Measurements from ENCODE around the gene STRBP.
"Not testable (repeated sequence)": the region's sequence is repeated elsewhere in the genome, so short reads cannot be mapped to it uniquely, and the experiment has no call there.

Gene STRBP

DNA sequence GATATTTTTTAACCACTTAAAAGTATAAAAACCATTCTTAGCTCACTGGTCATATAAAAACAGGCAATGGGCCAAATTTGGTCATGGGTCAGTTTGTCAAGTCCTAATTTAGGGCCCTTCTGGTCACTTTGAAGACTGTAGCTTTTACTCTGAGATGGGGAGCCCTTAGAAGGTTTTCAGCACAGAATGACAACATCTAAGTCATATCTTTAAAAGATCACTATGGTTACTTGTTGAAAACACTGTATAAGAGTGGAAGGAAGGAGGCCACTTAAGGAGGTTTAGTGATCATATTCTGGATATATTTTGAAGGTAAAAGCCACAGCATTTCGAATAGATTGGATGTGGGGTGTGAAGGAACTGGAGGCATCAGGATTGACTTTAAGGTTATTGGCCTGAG lies 76.7 kb downstream of the STRBP start:
- H3K9me3 ChIP-seq (replicated peaks; ENCODE audit: insufficient read depth, low read length) = no peaks in the 10 kb centered on the region
- H3K27ac ChIP-seq (ENCODE audit: low read length) = no peak overlapping the region
- peaks cover 60% of the 10 kb centered on the region for H3K79me2 ChIP-seq (ENCODE audit: low read length)
- no peaks in the 10 kb centered on the region for H4K20me1 ChIP-seq (ENCODE audit: insufficient read depth, low read length)
- no peaks in the 10 kb centered on the region for H3K36me3 ChIP-seq (replicated peaks; ENCODE audit: insufficient read depth, low read length)
- H3K9ac ChIP-seq (ENCODE audit: low read length) = no peak overlapping the region
- no peak overlapping the region for H3K4me3 ChIP-seq (ENCODE audit: low read length)
- no peaks in the 10 kb centered on the region for H3K27me3 ChIP-seq (replicated peaks; ENCODE audit: insufficient read depth, low read length)
- H3K9me2 ChIP-seq (replicated peaks; ENCODE audit: insufficient read depth, low read length) = no peaks in the 10 kb centered on the region
- DNase-seq = no peak
- H3K4me2 ChIP-seq (ENCODE audit: low read depth, low read length) = no peak overlapping the region
- H3F3A ChIP-seq (ENCODE audit: insufficient read depth, low read length) = no peaks in the 10 kb centered on the region
- H2AFZ ChIP-seq (ENCODE audit: low read length) = no peak overlapping the region
- TF ChIP-seq, protein P1, sequence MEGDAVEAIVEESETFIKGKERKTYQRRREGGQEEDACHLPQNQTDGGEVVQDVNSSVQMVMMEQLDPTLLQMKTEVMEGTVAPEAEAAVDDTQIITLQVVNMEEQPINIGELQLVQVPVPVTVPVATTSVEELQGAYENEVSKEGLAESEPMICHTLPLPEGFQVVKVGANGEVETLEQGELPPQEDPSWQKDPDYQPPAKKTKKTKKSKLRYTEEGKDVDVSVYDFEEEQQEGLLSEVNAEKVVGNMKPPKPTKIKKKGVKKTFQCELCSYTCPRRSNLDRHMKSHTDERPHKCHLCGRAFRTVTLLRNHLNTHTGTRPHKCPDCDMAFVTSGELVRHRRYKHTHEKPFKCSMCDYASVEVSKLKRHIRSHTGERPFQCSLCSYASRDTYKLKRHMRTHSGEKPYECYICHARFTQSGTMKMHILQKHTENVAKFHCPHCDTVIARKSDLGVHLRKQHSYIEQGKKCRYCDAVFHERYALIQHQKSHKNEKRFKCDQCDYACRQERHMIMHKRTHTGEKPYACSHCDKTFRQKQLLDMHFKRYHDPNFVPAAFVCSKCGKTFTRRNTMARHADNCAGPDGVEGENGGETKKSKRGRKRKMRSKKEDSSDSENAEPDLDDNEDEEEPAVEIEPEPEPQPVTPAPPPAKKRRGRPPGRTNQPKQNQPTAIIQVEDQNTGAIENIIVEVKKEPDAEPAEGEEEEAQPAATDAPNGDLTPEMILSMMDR (IDR thresholded peaks at IDR 0.05; ENCODE audit: low read length) = no peak
- TF ChIP-seq EZH2 (optimal IDR thresholded peaks at IDR 0.05; ENCODE audit: low read depth, low read length) = no peak
- TF ChIP-seq EZH2phosphoT487 (IDR thresholded peaks at IDR 0.05; ENCODE audit: low read length) = no peak
- no peaks in the 10 kb centered on the region for H3K4me1 ChIP-seq (ENCODE audit: low read length)

DNA sequence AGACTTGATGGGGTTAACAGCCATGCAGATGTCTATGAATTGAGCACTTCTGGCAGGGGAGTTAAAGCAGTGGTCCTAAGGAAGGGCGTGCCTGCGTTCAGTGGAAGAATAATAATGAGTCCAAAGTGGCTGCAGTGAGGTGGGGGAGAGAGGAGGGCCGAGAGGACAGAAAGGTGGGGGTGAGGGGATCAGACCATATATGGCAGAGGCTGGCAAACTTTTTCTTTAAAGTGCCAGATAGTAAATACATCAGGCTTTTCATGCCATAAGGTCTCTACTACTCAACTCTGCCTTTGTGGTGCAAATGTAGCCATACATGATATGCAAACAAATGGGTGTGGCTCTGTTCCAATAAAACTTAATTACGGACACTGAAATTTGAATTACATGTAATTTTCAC lies 77.1 kb downstream of the STRBP start:
- H3K79me2 ChIP-seq (ENCODE audit: low read length) = peaks cover 63% of the 10 kb centered on the region
- no peaks in the 10 kb centered on the region for H3K27me3 ChIP-seq (replicated peaks; ENCODE audit: insufficient read depth, low read length)
- no peak overlapping the region for H3K4me3 ChIP-seq (ENCODE audit: low read length)
- DNase-seq = no peak
- no peaks in the 10 kb centered on the region for H3K36me3 ChIP-seq (replicated peaks; ENCODE audit: insufficient read depth, low read length)
- no peaks in the 10 kb centered on the region for H4K20me1 ChIP-seq (ENCODE audit: insufficient read depth, low read length)
- TF ChIP-seq, protein P1 (IDR thresholded peaks at IDR 0.05; ENCODE audit: low read length) = no peak
- no peak for TF ChIP-seq EZH2 (optimal IDR thresholded peaks at IDR 0.05; ENCODE audit: low read depth, low read length)
- no peak overlapping the region for H3K9ac ChIP-seq (ENCODE audit: low read length)
- no peaks in the 10 kb centered on the region for H3K9me3 ChIP-seq (replicated peaks; ENCODE audit: insufficient read depth, low read length)
- no peak overlapping the region for H2AFZ ChIP-seq (ENCODE audit: low read length)
- no peak overlapping the region for H3K4me2 ChIP-seq (ENCODE audit: low read depth, low read length)
- no peaks in the 10 kb centered on the region for H3K4me1 ChIP-seq (ENCODE audit: low read length)
- no peak overlapping the region for H3K27ac ChIP-seq (ENCODE audit: low read length)
- H3K9me2 ChIP-seq (replicated peaks; ENCODE audit: insufficient read depth, low read length) = no peaks in the 10 kb centered on the region
- no peaks in the 10 kb centered on the region for H3F3A ChIP-seq (ENCODE audit: insufficient read depth, low read length)

DNA sequence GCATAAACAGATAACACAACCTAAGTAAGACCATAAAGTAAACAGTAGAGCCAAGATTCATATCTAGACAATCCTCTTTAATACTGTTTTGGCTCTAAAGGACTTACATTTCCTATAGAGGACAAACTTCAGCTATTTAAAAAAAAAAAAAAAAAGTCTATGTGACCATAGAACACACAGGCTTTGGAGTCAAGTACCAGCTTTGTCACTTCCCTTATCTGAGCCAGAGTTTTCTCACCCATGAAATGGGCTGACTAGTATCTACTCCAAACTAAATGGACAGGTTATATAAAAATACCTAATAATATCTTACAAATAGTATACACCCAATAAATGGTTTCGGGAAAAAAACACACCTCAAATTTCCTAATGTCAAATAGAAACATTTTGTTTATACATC lies 81.3 kb downstream of the STRBP start:
- Histone ChIP-seq H3K79me2 (ENCODE audit: low read length) (peaks cover 44% of the 10 kb centered on the region), H3K9ac (ENCODE audit: low read length) (no peak overlapping the region), H3K27ac (ENCODE audit: low read length) (no peak overlapping the region), H3K36me3 (replicated peaks; ENCODE audit: insufficient read depth, low read length) (no peaks in the 10 kb centered on the region), H3K9me3 (replicated peaks; ENCODE audit: insufficient read depth, low read length) (no peaks in the 10 kb centered on the region), H3F3A (ENCODE audit: insufficient read depth, low read length) (no peaks in the 10 kb centered on the region), H3K9me2 (replicated peaks; ENCODE audit: insufficient read depth, low read length) (no peaks in the 10 kb centered on the region), H3K4me1 (ENCODE audit: low read length) (no peaks in the 10 kb centered on the region), H3K27me3 (replicated peaks; ENCODE audit: insufficient read depth, low read length) (no peaks in the 10 kb centered on the region), H2AFZ (ENCODE audit: low read length) (no peak overlapping the region), H4K20me1 (ENCODE audit: insufficient read depth, low read length) (no peaks in the 10 kb centered on the region), H3K4me2 (ENCODE audit: low read depth, low read length) (no peak overlapping the region), H3K4me3 (ENCODE audit: low read length) (no peak overlapping the region)
- DNase-seq = no peak
- no peak for TF ChIP-seq EZH2phosphoT487 (IDR thresholded peaks at IDR 0.05; ENCODE audit: low read length)
- no peak for TF ChIP-seq EZH2 (optimal IDR thresholded peaks at IDR 0.05; ENCODE audit: low read depth, low read length)
- TF ChIP-seq, protein P1 (IDR thresholded peaks at IDR 0.05; ENCODE audit: low read length) = no peak

- not testable (repeated sequence) for H3K27me3 ChIP-seq (replicated peaks; ENCODE audit: insufficient read depth, low read length); H3K4me1 ChIP-seq (ENCODE audit: low read length); H3K9me2 ChIP-seq (replicated peaks; ENCODE audit: insufficient read depth, low read length); H3F3A ChIP-seq (ENCODE audit: insufficient read depth, low read length); H3K9ac ChIP-seq (ENCODE audit: low read length); H2AFZ ChIP-seq (ENCODE audit: low read length); H4K20me1 ChIP-seq (ENCODE audit: insufficient read depth, low read length); H3K4me3 ChIP-seq (ENCODE audit: low read length); H3K9me3 ChIP-seq (replicated peaks; ENCODE audit: insufficient read depth, low read length); H3K4me2 ChIP-seq (ENCODE audit: low read depth, low read length); DNase-seq; H3K36me3 ChIP-seq (replicated peaks; ENCODE audit: insufficient read depth, low read length); H3K27ac ChIP-seq (ENCODE audit: low read length)
- H3K79me2 ChIP-seq (ENCODE audit: low read length) = peaks cover 38% of the 10 kb centered on the region
Observed at GRCh38 chr9:123186029-123186428, 82.4 kb downstream of the STRBP start.
